IMR-90 (cell line): ENCODE data around the gene PPFIA1. TPM values are rescaled to one million over a fixed set of nuclear protein-coding genes. Genes with fewer than 3 reads are reported as not detected.

ENCODE experiments used
- ATAC-seq: fragments of 200-7000 bp; cut with Tn5 transposase; 2 replicates; pipeline ENCODE4 v1.9.1; 2020; ENCODE audit warnings: low read depth, mild to moderate bottlenecking, moderate library complexity
- BruUV-seq: library from RNA; stranded (reverse); fragments of 400-500 nt; replicated peaks from 2 replicates; lab custom pipeline; 2021; lab: Mats Ljungman, UMichigan
- CTCF ChIA-PET: fragments of 300-600 bp; formaldehyde crosslinking; extraction: SDS; loops from one replicate; lab custom pipeline; 2021; ENCODE audit warnings: antibody characterized with exemption; lab: Yijun Ruan, JAX
- POLR2A ChIA-PET: fragments of 300-600 bp; sonication (Branson Sonifier 250); formaldehyde crosslinking; loops from one replicate; lab custom pipeline; 2022; ENCODE audit warnings: antibody characterized with exemption; ENCODE audit not compliant: unreplicated experiment; lab: Charles Lee
- DNase-seq: peaks from one replicate; pipeline ENCODE4 v3.0.0; 2013
- H2AFZ ChIP-seq: replicated peaks from 2 replicates; pipeline ENCODE3; 2013; ENCODE audit warnings: low read length, mild to moderate bottlenecking; ENCODE audit not compliant: poor library complexity
- H2AK5ac ChIP-seq: 2 replicates; pipeline ENCODE4 v1.6.1; 2013; ENCODE audit warnings: low read depth, low read length, inconsistent platforms
- H2AK9ac ChIP-seq: replicated peaks from 2 replicates; pipeline ENCODE3; 2013; ENCODE audit warnings: mild to moderate bottlenecking, low read depth, low read length, moderate library complexity; ENCODE audit not compliant: poor library complexity
- H2BK120ac ChIP-seq: 2 replicates; pipeline ENCODE4 v1.6.1; 2013; ENCODE audit warnings: low read depth, low read length, inconsistent platforms
- H2BK15ac ChIP-seq: 3 replicates; pipeline ENCODE4 v1.6.1; 2013; ENCODE audit warnings: low read depth, low read length, inconsistent platforms
- H2BK20ac ChIP-seq: 2 replicates; pipeline ENCODE4 v1.6.1; 2013; ENCODE audit warnings: low read depth, mild to moderate bottlenecking, inconsistent platforms, low read length, moderate library complexity
- H2BK5ac ChIP-seq: 2 replicates; pipeline ENCODE4 v1.6.1; 2013; ENCODE audit warnings: mild to moderate bottlenecking, low read depth, low read length, inconsistent platforms; ENCODE audit not compliant: poor library complexity, severe bottlenecking
- H3K14ac ChIP-seq: replicated peaks from 2 replicates; pipeline ENCODE4 v1.6.1; 2013; ENCODE audit warnings: low read depth, low read length, inconsistent platforms
- H3K18ac ChIP-seq: 2 replicates; pipeline ENCODE4 v1.6.1; 2013; ENCODE audit warnings: low read depth, low read length, control low read depth
- H3K23ac ChIP-seq: 2 replicates; pipeline ENCODE4 v1.6.1; 2013; ENCODE audit warnings: low read depth, low read length, inconsistent platforms
- H3K27ac ChIP-seq: 2 replicates; pipeline ENCODE4 v1.5.1; 2013; ENCODE audit warnings: mild to moderate bottlenecking, control low read depth, low read length; ENCODE audit not compliant: insufficient read depth
- H3K27me3 ChIP-seq: 2 replicates; pipeline ENCODE4 v1.6.1; 2013; ENCODE audit warnings: low read length; ENCODE audit not compliant: control insufficient read depth, insufficient read depth
- H3K36me3 ChIP-seq: 2 replicates; pipeline ENCODE4 v1.6.1; 2013; ENCODE audit warnings: low read length, mixed read lengths; ENCODE audit not compliant: control insufficient read depth, insufficient read depth
- H3K4ac ChIP-seq: 2 replicates; pipeline ENCODE4 v1.6.1; 2013; ENCODE audit warnings: low read depth, low read length, inconsistent platforms
- H3K4me1 ChIP-seq: 2 replicates; pipeline ENCODE4 v1.6.1; 2013; ENCODE audit warnings: low read length, mixed read lengths; ENCODE audit not compliant: control insufficient read depth, insufficient read depth
- H3K4me2 ChIP-seq: 2 replicates; pipeline ENCODE4 v1.6.1; 2013; ENCODE audit warnings: low read depth, mild to moderate bottlenecking, control low read depth, low read length, moderate library complexity
- H3K4me3 ChIP-seq: 2 replicates; pipeline ENCODE4 v1.5.1; 2013; ENCODE audit warnings: low read depth, mild to moderate bottlenecking, control low read depth, low read length, moderate library complexity; ENCODE audit not compliant: insufficient read depth
- H3K56ac ChIP-seq: 2 replicates; pipeline ENCODE4 v1.6.1; 2013; ENCODE audit warnings: low read length, inconsistent platforms; ENCODE audit not compliant: insufficient read depth; ENCODE audit errors: extremely low read depth
- H3K79me1 ChIP-seq, 2 experiments: 2 replicates each; pipeline ENCODE4 v1.6.1; 2013; ENCODE audit warnings: low read length in 2 of 2, inconsistent platforms in 1 of 2, low read depth in 1 of 2
- H3K9ac ChIP-seq: 2 replicates; pipeline ENCODE4 v1.6.1; 2013; ENCODE audit warnings: low read depth, low read length, control low read depth
- H3K9me1 ChIP-seq: 2 replicates; pipeline ENCODE4 v1.6.1; 2013; ENCODE audit warnings: low read length, inconsistent platforms; ENCODE audit not compliant: insufficient read depth
- H3K9me3 ChIP-seq: 2 replicates; pipeline ENCODE4 v1.6.1; 2013; ENCODE audit warnings: low read length; ENCODE audit not compliant: control insufficient read depth, insufficient read depth
- H4K20me1 ChIP-seq: 2 replicates; pipeline ENCODE4 v1.6.1; 2013; ENCODE audit warnings: low read length, inconsistent platforms; ENCODE audit not compliant: insufficient read depth
- H4K5ac ChIP-seq: 2 replicates; pipeline ENCODE4 v1.6.1; 2013; ENCODE audit warnings: mild to moderate bottlenecking, low read depth, low read length, control low read depth
- H4K8ac ChIP-seq, 2 experiments: 2 replicates each; pipeline ENCODE4 v1.6.1; 2013; ENCODE audit warnings: low read depth in 2 of 2, low read length in 2 of 2, control low read depth in 1 of 2, inconsistent platforms in 1 of 2
- H4K91ac ChIP-seq: 2 replicates; pipeline ENCODE4 v1.6.1; 2013; ENCODE audit warnings: low read depth, low read length, inconsistent platforms; ENCODE audit not compliant: insufficient read depth
- BHLHE40 ChIP-seq: fragments of 150-350 bp; IDR thresholded peaks from 2 replicates; pipeline ENCODE4 v1.6.1; 2016; ENCODE audit warnings: mild to moderate bottlenecking, low read depth, low read length
- CHD1 ChIP-seq: IDR thresholded peaks from 2 replicates; pipeline ENCODE4 v1.6.1; 2012; ENCODE audit warnings: low read depth, low read length, improper control_type of control experiment
- ELK1 ChIP-seq: fragments of 150-350 bp; IDR thresholded peaks from 2 replicates; pipeline ENCODE4 v1.6.1; 2016; ENCODE audit warnings: low read depth, mild to moderate bottlenecking, low read length, moderate library complexity, borderline replicate concordance
- MAZ ChIP-seq: IDR thresholded peaks from 2 replicates; pipeline ENCODE4 v1.6.1; 2012; ENCODE audit warnings: low read depth, mild to moderate bottlenecking, low read length, improper control_type of control experiment, moderate library complexity, borderline replicate concordance
- NFE2L2 ChIP-seq: fragments of 150-350 bp; IDR thresholded peaks from 2 replicates; pipeline ENCODE4 v1.6.1; 2016; ENCODE audit warnings: low read depth, mild to moderate bottlenecking, low read length
- POLR2A ChIP-seq: IDR thresholded peaks from 2 replicates; pipeline ENCODE4 v1.6.1; 2012; ENCODE audit warnings: mild to moderate bottlenecking, low read depth, low read length
- RCOR1 ChIP-seq: IDR thresholded peaks from 2 replicates; pipeline ENCODE4 v1.6.1; 2012; ENCODE audit warnings: mild to moderate bottlenecking, low read length, improper control_type of control experiment; ENCODE audit not compliant: insufficient replicate concordance
- SMC3 ChIP-seq: fragments of 150-350 bp; IDR thresholded peaks from 2 replicates; pipeline ENCODE4 v1.6.1; 2016; ENCODE audit warnings: low read depth, mild to moderate bottlenecking, antibody characterized with exemption, low read length, moderate library complexity
- WGBS, 2 experiments: methylation state at CpG; one replicate each; pipeline versions ENCODE4 v1.1.5 to v1.1.7; 2013; ENCODE audit warnings: missing lambda C conversion rate in 2 of 2; ENCODE audit not compliant: insufficient read length in 1 of 2; ENCODE audit errors: extremely low coverage in 2 of 2; 5-methylcytosine and 5-hydroxymethylcytosine counted together
- dilution Hi-C: fragments of 300-500 bp; cut with HindIII; formaldehyde crosslinking; loops from one replicate; pipeline ENCODE4 v1.14.3; 2018; ENCODE audit warnings: low sequenced_read_pairs; ENCODE audit not compliant: unreplicated experiment
- in situ Hi-C: fragments of 300-500 bp; cut with MboI; formaldehyde crosslinking; loops from 3 replicates; pipeline ENCODE4 v1.14.3; 2019; ENCODE audit warnings: low sequenced_read_pairs, inconsistent platforms, mixed read lengths
- intact Hi-C: fragments of 100-400 bp; cut with micrococcal nuclease; formaldehyde crosslinking; loops from 2 replicates; pipeline ENCODE4 v1.10.0; 2022
- polyA plus RNA-seq, 3 experiments: library from polyadenylated mRNA; depleted of rRNA; stranded (reverse); fragments of >200 nt; gene quantifications; 2 replicates each; pipeline ENCODE4 v1.2.3, GENCODE V29; 2012; ENCODE audit warnings: low replicate concordance in 1 of 3
- total RNA-seq: library from RNA; depleted of rRNA; stranded (reverse); fragments of >200 nt; gene quantifications from 2 replicates; pipeline ENCODE4 v1.2.3, GENCODE V29; 2012
- TF ChIP-seq, protein P1 (sequence below): conservative IDR thresholded peaks from 2 replicates; pipeline ENCODE4 v1.5.1; 2012; ENCODE audit warnings: mild to moderate bottlenecking, low read depth, low read length, improper control_type of control experiment

The PPFIA1 gene
- total and polyA plus RNA-seq, 2 of the 4 experiments (the other 2 are of a cell fraction) = 25.6 to 37.2 TPM

DNA sequence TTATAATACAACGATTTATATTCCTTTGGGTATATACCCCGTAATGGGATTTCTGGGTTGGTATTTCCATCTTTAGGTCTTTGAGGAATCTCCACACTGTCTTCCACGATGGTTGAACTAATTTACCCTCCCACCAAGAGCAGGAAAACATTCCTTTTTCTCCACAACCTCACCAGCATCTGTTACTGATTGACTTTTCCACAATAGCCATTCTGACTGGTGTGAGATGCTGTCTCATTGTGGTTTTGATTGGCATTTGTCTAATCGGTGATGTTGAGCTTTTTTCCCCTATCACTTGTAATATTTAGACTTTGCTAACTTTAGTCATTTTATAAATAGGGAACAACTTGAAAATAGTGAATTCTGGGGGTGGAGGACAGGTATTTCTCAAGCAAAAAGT, 58.1 kb downstream of the PPFIA1 start:
- dilution Hi-C loops (no loop called here), in situ Hi-C loops (no loop called here), intact Hi-C loops (loop anchor here (10.0 kb wide), 1 partner anchor 124 kb away; the partner anchor contains the start of gene FADD)
- no peak overlapping the region for H3K14ac ChIP-seq
- H3K9ac ChIP-seq = no peak overlapping the region
- no peak overlapping the region for H2BK5ac ChIP-seq
- no peak overlapping the region for H4K91ac ChIP-seq
- peaks cover 35% of the 10 kb centered on the region for H3K36me3 ChIP-seq
- H4K20me1 ChIP-seq = 0 out of 2 replicates have a peak, but pooled peaks cover 6% of the 10 kb centered on the region
- H3K27me3 ChIP-seq = no peaks in the 10 kb centered on the region
- H3K4ac ChIP-seq = no peak overlapping the region
- no peak overlapping the region for H2BK20ac ChIP-seq
- peaks cover 19% of the 10 kb centered on the region for H3K9me1 ChIP-seq
- BruUV-seq = no TSS peak
- peaks cover 16% of the 10 kb centered on the region for H3K4me1 ChIP-seq
- H3K4me2 ChIP-seq = no peak overlapping the region
- H4K8ac ChIP-seq = no peak overlapping the region
- H3K56ac ChIP-seq = no peak overlapping the region
- H4K5ac ChIP-seq = no peak overlapping the region
- H3K18ac ChIP-seq = no peak overlapping the region
- no peak overlapping the region for H2AK5ac ChIP-seq
- no peak overlapping the region for H2AK9ac ChIP-seq
- H3K27ac ChIP-seq = no peak overlapping the region
- no peaks in the 10 kb centered on the region for H3K9me3 ChIP-seq
- no peak for DNase-seq
- ChIA-PET POLR2A (no interaction called here), CTCF (no interaction called here)
- H3K23ac ChIP-seq = no peak overlapping the region
- ATAC-seq = no peak
- WGBS, 2 experiments = no CpG with 5 or more reads among the region's 4 CpGs
- no peak overlapping the region for H3K4me3 ChIP-seq
- no peak overlapping the region for H2BK15ac ChIP-seq
- no peak overlapping the region for H2AFZ ChIP-seq
- no peak overlapping the region for H2BK120ac ChIP-seq
- TF ChIP-seq MAZ (no peak), POLR2A (no peak), SMC3 (no peak), ELK1 (no peak), RCOR1 (no peak), CHD1 (no peak), BHLHE40 (no peak), NFE2L2 (no peak)
- TF ChIP-seq, protein P1, sequence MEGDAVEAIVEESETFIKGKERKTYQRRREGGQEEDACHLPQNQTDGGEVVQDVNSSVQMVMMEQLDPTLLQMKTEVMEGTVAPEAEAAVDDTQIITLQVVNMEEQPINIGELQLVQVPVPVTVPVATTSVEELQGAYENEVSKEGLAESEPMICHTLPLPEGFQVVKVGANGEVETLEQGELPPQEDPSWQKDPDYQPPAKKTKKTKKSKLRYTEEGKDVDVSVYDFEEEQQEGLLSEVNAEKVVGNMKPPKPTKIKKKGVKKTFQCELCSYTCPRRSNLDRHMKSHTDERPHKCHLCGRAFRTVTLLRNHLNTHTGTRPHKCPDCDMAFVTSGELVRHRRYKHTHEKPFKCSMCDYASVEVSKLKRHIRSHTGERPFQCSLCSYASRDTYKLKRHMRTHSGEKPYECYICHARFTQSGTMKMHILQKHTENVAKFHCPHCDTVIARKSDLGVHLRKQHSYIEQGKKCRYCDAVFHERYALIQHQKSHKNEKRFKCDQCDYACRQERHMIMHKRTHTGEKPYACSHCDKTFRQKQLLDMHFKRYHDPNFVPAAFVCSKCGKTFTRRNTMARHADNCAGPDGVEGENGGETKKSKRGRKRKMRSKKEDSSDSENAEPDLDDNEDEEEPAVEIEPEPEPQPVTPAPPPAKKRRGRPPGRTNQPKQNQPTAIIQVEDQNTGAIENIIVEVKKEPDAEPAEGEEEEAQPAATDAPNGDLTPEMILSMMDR = no peak
- peaks cover 0 to 45% of the 10 kb centered on the region in 2 experiments; a peak in 2 of 4 replicates for H3K79me1 ChIP-seq
